MM.1S (cell line): ENCODE measurements around the gene FTL.

Experiments used
- CTCF ChIP-seq: fragments of 300-600 bp; sonication (generic); IDR thresholded peaks from 2 replicates; pipeline ENCODE4 v1.5.1; 2016; ENCODE audit warnings: antibody characterized with exemption, low read length, mixed read lengths
- EZH2 ChIP-seq: fragments of 300-600 bp; sonication (generic); optimal IDR thresholded peaks from 2 replicates; pipeline ENCODE3; 2017; ENCODE audit warnings: low read depth, mild to moderate bottlenecking, antibody characterized with exemption, low read length, mixed read lengths
- EZH2phosphoT487 ChIP-seq: fragments of 300-600 bp; sonication (generic); IDR thresholded peaks from 2 replicates; pipeline ENCODE4 v1.6.1; 2018; ENCODE audit warnings: antibody characterized with exemption, low read length

GRCh38 chr19:48959341-48960239 lies 5.5 kb upstream of the FTL start:
- TF ChIP-seq CTCF (no peak), EZH2 (no peak), EZH2phosphoT487 (no peak)
